LNCaP clone FGC (cell line): ENCODE results near the gene NKAIN2.

ENCODE experiments used
- DNase-seq: peaks from one replicate; pipeline ENCODE4 v3.0.0-alpha.2; 2011; ENCODE audit warnings: low read depth
- H3K4me3 ChIP-seq: 2 replicates; pipeline ENCODE4 v1.5.1; 2011; ENCODE audit warnings: mild to moderate bottlenecking, low read depth, low read length, control low read depth
- CTCF ChIP-seq: IDR thresholded peaks from 2 replicates; pipeline ENCODE4 v1.5.1; 2012; ENCODE audit warnings: mild to moderate bottlenecking; ENCODE audit not compliant: control insufficient read depth, insufficient read depth; ENCODE audit errors: extremely low read depth

The NKAIN2 gene

GRCh38 chr6:124867121-124867520, 1063.5 kb downstream of the NKAIN2 start:
- no peak for TF ChIP-seq CTCF
- H3K4me3 ChIP-seq: no peak overlapping the region
- no peak for DNase-seq

GRCh38 chr6:124868481-124868880, 1064.8 kb downstream of the NKAIN2 start:
- no peak for DNase-seq
- no peak for TF ChIP-seq CTCF
- H3K4me3 ChIP-seq: no peak overlapping the region

GRCh38 chr6:124869416-124869815, 1065.8 kb downstream of the NKAIN2 start:
- no peak for DNase-seq
- no peak overlapping the region for H3K4me3 ChIP-seq
- no peak for TF ChIP-seq CTCF

GRCh38 chr6:124870611-124871459, 1067.2 kb downstream of the NKAIN2 start:
- TF ChIP-seq CTCF: peak; percentile 64
- no peak overlapping the region for H3K4me3 ChIP-seq
- no peak for DNase-seq

- no peak for TF ChIP-seq CTCF
- DNase-seq: no peak
- no peak overlapping the region for H3K4me3 ChIP-seq
These were observed 1068.8 kb downstream of the NKAIN2 start for GRCh38 chr6:124872361-124873065.

GRCh38 chr6:124873066-124873410, 1069.4 kb downstream of the NKAIN2 start:
- H3K4me3 ChIP-seq: no peak overlapping the region
- no peak for TF ChIP-seq CTCF
- no peak for DNase-seq
